Kidney (tissue), 14 donors: ENCODE results near the gene KCNQ1. TPM values are rescaled to one million over a fixed set of nuclear protein-coding genes. Genes with fewer than 3 reads are reported as not detected.
A peak's percentile ranks its signal among the peaks of the same experiment; 100 is the strongest.

Experiments used
- DNase-seq, 5 donors: peaks; one replicate each; pipeline ENCODE4 v3.0.0-alpha.2; 2013 to 2020
- FAIRE-seq: peaks from 2 replicates; lab custom pipeline; 2012; peaks lifted over from hg19 to GRCh38; lab: Jason Lieb, UNC
- H3K27ac ChIP-seq, 2 donors: one replicate each; pipeline ENCODE4 v1.7.0; 2013; ENCODE audit warnings: low read depth in 2 of 2, low read length in 2 of 2, inconsistent platforms in 1 of 2
- H3K27me3 ChIP-seq: one replicate; pipeline ENCODE4 v1.7.1; 2013; ENCODE audit warnings: low read length, inconsistent platforms; ENCODE audit not compliant: control insufficient read depth, insufficient read depth
- H3K36me3 ChIP-seq, 3 donors: one replicate each; pipeline versions ENCODE4 v1.7.0 to v1.7.1; 2013; ENCODE audit warnings: low read length in 3 of 3, control low read depth in 1 of 3, inconsistent platforms in 1 of 3; ENCODE audit not compliant: insufficient read depth in 3 of 3, control insufficient read depth in 2 of 3
- H3K4me1 ChIP-seq, 3 donors: one replicate each; pipeline versions ENCODE4 v1.7.0 to v1.7.1; 2013; ENCODE audit warnings: low read length in 3 of 3, inconsistent platforms in 1 of 3, low read depth in 1 of 3; ENCODE audit not compliant: control insufficient read depth in 2 of 3, insufficient read depth in 2 of 3
- H3K4me3 ChIP-seq, 3 donors: one replicate each; pipeline versions ENCODE4 v1.7.0 to v1.8.1; 2013; ENCODE audit warnings: low read length in 3 of 3, control low read depth in 1 of 3, inconsistent platforms in 1 of 3
- H3K9ac ChIP-seq, 3 donors: one replicate each; pipeline versions ENCODE4 v1.7.0 to v1.7.1; 2013; ENCODE audit warnings: low read length in 3 of 3, control low read depth in 1 of 3, inconsistent platforms in 1 of 3
- H3K9me3 ChIP-seq, 3 donors: one replicate each; pipeline versions ENCODE4 v1.7.0 to v1.7.1; 2013; ENCODE audit warnings: low read length in 3 of 3, control low read depth in 1 of 3, inconsistent platforms in 1 of 3; ENCODE audit not compliant: control insufficient read depth in 2 of 3, insufficient read depth in 1 of 3
- CTCF ChIP-seq: IDR thresholded peaks from 3 replicates; pipeline ENCODE4 v1.5.1; 2012; ENCODE audit warnings: mild to moderate bottlenecking, moderate library complexity, borderline replicate concordance; ENCODE audit not compliant: insufficient read depth; ENCODE audit errors: extremely low read depth
- intact Hi-C: fragments of 100-400 bp; cut with DNase I; formaldehyde crosslinking; loops from one replicate; pipeline ENCODE4 v1.11.1; 2022
- polyA plus RNA-seq: library from polyadenylated mRNA; stranded (reverse); fragments of 350-450 nt; fragmentation: Illumina TruSeq; extraction: RNeasy Lipid Tissue Mini Kit (QIAGEN cat#74804); gene quantifications from one replicate; pipeline ENCODE4 v1.2.3, GENCODE V29; 2014; ENCODE audit warnings: low read depth, low replicate concordance; ENCODE audit not compliant: insufficient read depth
- total RNA-seq: library from RNA; stranded (reverse); fragmentation: NEBNext Ultra II Directional; extraction: Animal tissue kit (Norgen Biotek cat#: 25700); gene quantifications from one replicate; pipeline ENCODE4 v1.2.1, GENCODE V29; 2021
- donor health status: control.
- donor health status: control.
- donor health status: control.
- donor health status: control.
- donor health status: control.
- donor health status: DM: yes; HTN: yes; CAD: no.
- donor health status: Normal renal cell carcinoma (clear cell type).

KCNQ1 gene
- total and polyA plus RNA-seq, 2 donors from 2014 or later, result 45.5 to 49.4 TPM

- H3K4me3 ChIP-seq, result no peak overlapping the region
- FAIRE-seq (no peak), DNase-seq (peak in 3 of 5 donors; percentile 8 to 65 (median 50))
- peaks cover 0 to 3% (median 0%) of the 10 kb centered on the region in 3 donors for H3K9me3 ChIP-seq
- TF ChIP-seq CTCF, result no peak
- no peak overlapping the region for H3K27ac ChIP-seq
- no peak overlapping the region for H3K9ac ChIP-seq
- no peaks in the 10 kb centered on the region for H3K27me3 ChIP-seq
- H3K36me3 ChIP-seq, result peaks cover 0 to 2% (median 0%) of the 10 kb centered on the region in 3 donors
- intact Hi-C loops, result no loop called here
- peaks cover 0 to 4% (median 3%) of the 10 kb centered on the region in 3 donors for H3K4me1 ChIP-seq
These were observed 350.7 kb downstream of the KCNQ1 start for GRCh38 chr11:2795491-2795991.

- FAIRE-seq, result no peak
- H3K36me3 ChIP-seq, result peaks cover 0 to 2% (median 0%) of the 10 kb centered on the region in 3 donors
- intact Hi-C loops, result no loop called here
These were observed 351.3 kb downstream of the KCNQ1 start for GRCh38 chr11:2796091-2796490.

GRCh38 chr11:2796508-2797113 is 351.8 kb downstream of the KCNQ1 start:
- Histone ChIP-seq H3K36me3 (peaks cover 0 to 2% (median 0%) of the 10 kb centered on the region in 3 donors), H3K27me3 (no peaks in the 10 kb centered on the region), H3K27ac (no peak overlapping the region), H3K4me3 (no peak overlapping the region), H3K9me3 (peaks cover 0 to 3% (median 0%) of the 10 kb centered on the region in 3 donors), H3K4me1 (peaks cover 0 to 4% (median 3%) of the 10 kb centered on the region in 3 donors), H3K9ac (no peak overlapping the region)
- no peak for TF ChIP-seq CTCF
- intact Hi-C loops, result no loop called here
- DNase-seq (peak in 3 of 5 donors; percentile 5 to 59 (median 38)), FAIRE-seq (no peak)

More at GRCh38 chr11:2796091-2796490, 351.3 kb downstream of the KCNQ1 start:
- H3K4me3 ChIP-seq, result no peak overlapping the region
- H3K9ac ChIP-seq, result no peak overlapping the region
- peaks cover 0 to 4% (median 3%) of the 10 kb centered on the region in 3 donors for H3K4me1 ChIP-seq
- no peak overlapping the region for H3K27ac ChIP-seq
- no peaks in the 10 kb centered on the region for H3K27me3 ChIP-seq
- peak in 3 of 5 donors; percentile 4 to 40 (median 33) for DNase-seq
- no peak for TF ChIP-seq CTCF
- H3K9me3 ChIP-seq, result peaks cover 0 to 3% (median 0%) of the 10 kb centered on the region in 3 donors
